HCT116 (cell line): ENCODE data around the gene DLX3. TPM values are rescaled to one million over a fixed set of nuclear protein-coding genes. Genes with fewer than 3 reads are reported as not detected.

Experiments used
- ATAC-seq: fragments of 200-7000 bp; cut with Tn5 transposase; 2 replicates; pipeline ENCODE4 v1.9.1; 2020; ENCODE audit warnings: mild to moderate bottlenecking, moderate library complexity
- BruUV-seq: library from RNA; stranded (reverse); fragments of 400-500 nt; replicated peaks from 2 replicates; lab custom pipeline; 2021; lab: Mats Ljungman, UMichigan
- CTCF ChIA-PET: fragments of 300-600 bp; sonication (Branson Sonifier 250); formaldehyde crosslinking; loops from one replicate; lab custom pipeline; 2021; ENCODE audit warnings: antibody characterized with exemption; lab: Charles Lee
- POLR2A ChIA-PET: fragments of 300-600, 350-600 bp; sonication (Branson Sonifier 250); formaldehyde crosslinking; loops from one replicate; lab custom pipeline; 2021; ENCODE audit warnings: antibody characterized with exemption; lab: Charles Lee
- RAD21 ChIA-PET, 2 experiments: fragments of 300-600 bp; sonication (Branson Sonifier 250); formaldehyde crosslinking; loops; one replicate each; lab custom pipeline; 2023; ENCODE audit warnings: low total read pairs in 2 of 2; ENCODE audit not compliant: uncharacterized antibody in 2 of 2, unreplicated experiment in 2 of 2, low non-redundant PET in 1 of 2; lab: Charles Lee
- DNase-seq: peaks from one replicate; pipeline ENCODE4 v3.0.0-alpha.2; 2010; ENCODE audit warnings: low read depth, low spot score
- H2AFZ ChIP-seq: fragments of 200-600 bp; shearing (Covaris generic), sonication (generic); 2 replicates; pipeline ENCODE4 v1.6.1; 2017; ENCODE audit warnings: low read depth, mixed run types, mixed read lengths, antibody characterized with exemption, low read length; ENCODE audit not compliant: poor library complexity, severe bottlenecking
- H3K27ac ChIP-seq: 2 replicates; pipeline ENCODE4 v1.5.1; 2012; ENCODE audit warnings: low read depth, low read length
- H3K27me3 ChIP-seq: fragments of 200-600 bp; sonication (generic); 2 replicates; pipeline ENCODE4 v1.6.1; 2016; ENCODE audit warnings: mixed run types, low read length, mixed read lengths; ENCODE audit not compliant: insufficient read depth
- H3K36me3 ChIP-seq, 2 experiments: fragments of 200-500 bp in 1 of 2; fragments of 200-600 bp in 1 of 2; sonication (Bioruptor generic) in 1 of 2; sonication (generic) in 1 of 2; 2 replicates each; pipeline versions ENCODE4 v1.5.1 to v1.6.1; 2014 to 2016; ENCODE audit warnings: low read length in 2 of 2, inconsistent platforms in 1 of 2, mixed read lengths in 1 of 2, mixed run types in 1 of 2; ENCODE audit not compliant: insufficient read depth in 2 of 2, control insufficient read depth in 1 of 2
- H3K4me1 ChIP-seq, 2 experiments: fragments of 200-600 bp in 1 of 2; sonication (generic) in 1 of 2; 2 replicates each; pipeline versions ENCODE4 v1.5.1 to v1.6.1; 2012 to 2017; ENCODE audit warnings: low read length in 2 of 2, inconsistent platforms in 1 of 2, mild to moderate bottlenecking in 1 of 2, mixed read lengths in 1 of 2, mixed run types in 1 of 2, moderate library complexity in 1 of 2; ENCODE audit not compliant: insufficient read depth in 2 of 2, control insufficient read depth in 1 of 2
- H3K4me2 ChIP-seq: fragments of 200-600 bp; sonication (generic); 2 replicates; pipeline ENCODE4 v1.6.1; 2017; ENCODE audit warnings: mixed run types, low read length, mixed read lengths
- H3K4me3 ChIP-seq, 2 experiments: fragments of 200-600 bp in 1 of 2; sonication (generic) in 1 of 2; replicated peaks in 1 of 2; 2 replicates each; pipeline ENCODE4 v1.5.1; 2011 to 2016; ENCODE audit warnings: low read length in 2 of 2, control low read depth in 1 of 2, low read depth in 1 of 2, mild to moderate bottlenecking in 1 of 2, mixed read lengths in 1 of 2, mixed run types in 1 of 2
- H3K79me2 ChIP-seq: fragments of 200-600 bp; sonication (generic); 2 replicates; pipeline ENCODE4 v1.6.1; 2017; ENCODE audit warnings: mild to moderate bottlenecking, mixed run types, low read length, moderate library complexity, mixed read lengths; ENCODE audit not compliant: insufficient read depth
- H3K9ac ChIP-seq: fragments of 200-600 bp; sonication (generic); 2 replicates; pipeline ENCODE4 v1.6.1; 2016; ENCODE audit warnings: low read length, mixed read lengths
- H3K9me2 ChIP-seq: fragments of 200-600 bp; sonication (generic), shearing (Covaris generic); 2 replicates; pipeline ENCODE4 v1.6.1; 2017; ENCODE audit warnings: mixed run types, mild to moderate bottlenecking, moderate library complexity; ENCODE audit not compliant: insufficient read depth
- H3K9me3 ChIP-seq, 2 experiments: fragments of 200-500 bp in 1 of 2; fragments of 200-600 bp in 1 of 2; sonication (Bioruptor generic) in 1 of 2; sonication (generic) in 1 of 2; 2 replicates each; pipeline ENCODE4 v1.6.1; 2014 to 2017; ENCODE audit warnings: low read length in 2 of 2, mixed read lengths in 2 of 2, inconsistent platforms in 1 of 2, low read depth in 1 of 2, mild to moderate bottlenecking in 1 of 2, mixed run types in 1 of 2, moderate library complexity in 1 of 2; ENCODE audit not compliant: control insufficient read depth in 1 of 2, insufficient read depth in 1 of 2
- H4K20me1 ChIP-seq: fragments of 200-600 bp; sonication (generic), shearing (Covaris generic); 2 replicates; pipeline ENCODE4 v1.6.1; 2017; ENCODE audit warnings: mixed run types, mild to moderate bottlenecking, moderate library complexity; ENCODE audit not compliant: insufficient read depth
- CBX3 ChIP-seq: IDR thresholded peaks from 2 replicates; pipeline ENCODE4 v1.6.1; 2012; ENCODE audit warnings: low read depth
- CEBPB ChIP-seq: IDR thresholded peaks from 2 replicates; pipeline ENCODE4 v1.6.1; 2012; ENCODE audit warnings: low read depth
- EZH2 ChIP-seq: fragments of 200-600 bp; sonication (generic); IDR thresholded peaks from 2 replicates; pipeline ENCODE4 v1.6.1; 2017; ENCODE audit warnings: antibody characterized with exemption, mixed run types
- EZH2phosphoT487 ChIP-seq: fragments of 200-600 bp; IDR thresholded peaks from 2 replicates; pipeline ENCODE4 v1.6.1; 2018; ENCODE audit warnings: antibody characterized with exemption, borderline replicate concordance
- FOSL1 ChIP-seq: IDR thresholded peaks from 2 replicates; pipeline ENCODE4 v1.6.1; 2012; ENCODE audit warnings: low read depth
- MAX ChIP-seq: IDR thresholded peaks from 2 replicates; pipeline ENCODE4 v1.6.1; 2012
- POLR2A ChIP-seq: IDR thresholded peaks from 2 replicates; pipeline ENCODE4 v1.7.0; 2011; ENCODE audit warnings: borderline replicate concordance; ENCODE audit not compliant: insufficient read depth, insufficient read length; ENCODE audit errors: extremely low read depth
- RAD21 ChIP-seq: IDR thresholded peaks from 2 replicates; pipeline ENCODE4 v1.6.1; 2012; ENCODE audit warnings: low read depth, mild to moderate bottlenecking
- intact Hi-C: fragments of 100-400 bp; cut with micrococcal nuclease; formaldehyde crosslinking; loops from 2 replicates; pipeline ENCODE4 v1.10.0; 2022
- total RNA-seq: library from RNA; stranded (reverse); gene quantifications from one replicate; pipeline ENCODE4 v1.2.1, GENCODE V29; 2021; ENCODE audit not compliant: unreplicated experiment
- TF ChIP-seq, protein P1 (sequence below), 3 experiments: fragments of 200-600 bp in 1 of 3; sonication (generic) in 1 of 3; IDR thresholded peaks in 2 of 3; conservative IDR thresholded peaks in 1 of 3; 2 replicates each; pipeline ENCODE4 v1.5.1; 2012 to 2017; ENCODE audit warnings: low read depth in 2 of 3, low read length in 2 of 3, antibody characterized with exemption in 1 of 3, borderline replicate concordance in 1 of 3, control low read depth in 1 of 3, mild to moderate bottlenecking in 1 of 3, mixed read lengths in 1 of 3, mixed run types in 1 of 3, moderate library complexity in 1 of 3; ENCODE audit not compliant: insufficient read depth in 1 of 3

DLX3 gene
- total RNA-seq, 1 experiment from 2014 or later = not detected

- ChIA-PET CTCF (interaction anchor here (4.2 kb wide), 1 partner anchor 26 kb away, joined by 18 read pairs; no protein-coding TSS in a partner anchor), POLR2A (interaction anchor here (0.7 kb wide), 1 partner anchor 100 kb away, joined by 4 read pairs; no protein-coding TSS in a partner anchor), RAD21 (no interaction called here)
- H2AFZ ChIP-seq = no peak overlapping the region
- intact Hi-C loops = no loop called here
- no peak for DNase-seq
- ATAC-seq = no peak
- peaks cover 6 to 18% of the 10 kb centered on the region in 2 experiments; a peak in 3 of 4 replicates for H3K4me1 ChIP-seq
- H3K9ac ChIP-seq = no peak overlapping the region
- H3K36me3 ChIP-seq = no peaks in the 10 kb centered on the region
- no peak overlapping the region for H3K27ac ChIP-seq
- H3K4me2 ChIP-seq = no peak overlapping the region
- no peak for TF ChIP-seq RAD21
- no peak for TF ChIP-seq CEBPB
- no peak for TF ChIP-seq MAX
- TF ChIP-seq CBX3 = no peak
- TF ChIP-seq EZH2phosphoT487 = no peak
- no peak for TF ChIP-seq POLR2A
- TF ChIP-seq, protein P1, sequence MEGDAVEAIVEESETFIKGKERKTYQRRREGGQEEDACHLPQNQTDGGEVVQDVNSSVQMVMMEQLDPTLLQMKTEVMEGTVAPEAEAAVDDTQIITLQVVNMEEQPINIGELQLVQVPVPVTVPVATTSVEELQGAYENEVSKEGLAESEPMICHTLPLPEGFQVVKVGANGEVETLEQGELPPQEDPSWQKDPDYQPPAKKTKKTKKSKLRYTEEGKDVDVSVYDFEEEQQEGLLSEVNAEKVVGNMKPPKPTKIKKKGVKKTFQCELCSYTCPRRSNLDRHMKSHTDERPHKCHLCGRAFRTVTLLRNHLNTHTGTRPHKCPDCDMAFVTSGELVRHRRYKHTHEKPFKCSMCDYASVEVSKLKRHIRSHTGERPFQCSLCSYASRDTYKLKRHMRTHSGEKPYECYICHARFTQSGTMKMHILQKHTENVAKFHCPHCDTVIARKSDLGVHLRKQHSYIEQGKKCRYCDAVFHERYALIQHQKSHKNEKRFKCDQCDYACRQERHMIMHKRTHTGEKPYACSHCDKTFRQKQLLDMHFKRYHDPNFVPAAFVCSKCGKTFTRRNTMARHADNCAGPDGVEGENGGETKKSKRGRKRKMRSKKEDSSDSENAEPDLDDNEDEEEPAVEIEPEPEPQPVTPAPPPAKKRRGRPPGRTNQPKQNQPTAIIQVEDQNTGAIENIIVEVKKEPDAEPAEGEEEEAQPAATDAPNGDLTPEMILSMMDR (IDR thresholded peaks at IDR 0.05 in 2 of 3, conservative IDR thresholded peaks at IDR 0.05 in 1 of 3; ENCODE audit: borderline replicate concordance in 1 of 3, insufficient read depth in 1 of 3, low read depth in 2 of 3, low read length in 2 of 3) = no peak
- TF ChIP-seq EZH2 = no peak
- no peak for TF ChIP-seq FOSL1
- BruUV-seq = no TSS peak
- no peaks in the 10 kb centered on the region for H3K27me3 ChIP-seq
- no peaks in the 10 kb centered on the region for H3K9me2 ChIP-seq
- H4K20me1 ChIP-seq = no peaks in the 10 kb centered on the region
- H3K79me2 ChIP-seq = no peaks in the 10 kb centered on the region
- H3K9me3 ChIP-seq = no peaks in the 10 kb centered on the region
- no peak overlapping the region for H3K4me3 ChIP-seq
Measured at GRCh38 chr17:49978501-49978900, 16.5 kb downstream of the DLX3 start.
